ENCODE measurements around the gene RTKN2.

GRCh38 chr10:62278441-62278910, 9.8 kb upstream of the RTKN2 start:
- TF ChIP-seq CTCF (IDR thresholded peaks at IDR 0.05; ENCODE audit: low read length) (no peak), EZH2 (optimal IDR thresholded peaks at IDR 0.05; ENCODE audit: low read depth, low read length) (no peak)

Data from MM.1S (cell line).